HG03135 (cell line): Measurements from ENCODE around the gene STOM.
"Not testable (repeated sequence)": the region's sequence is repeated elsewhere in the genome, so short reads cannot be mapped to it uniquely, and the experiment has no call there.

Source experiments
- ATAC-seq: cut with Tn5 transposase; IDR thresholded peaks from one replicate; pipeline ENCODE4 v1.9.1; 2021; ENCODE audit warnings: mild to moderate bottlenecking, moderate library complexity; ENCODE audit not compliant: unreplicated experiment

Gene STOM

GRCh38 chr9:121369595-121370265 is at the start of gene STOM:
TSS of gene STOM (minus strand) at chr9:121370250. CDS start at chr9:121370187, 63 bp downstream.
- peak; percentile 59 for ATAC-seq

- ATAC-seq: no peak
These were observed 41.9 kb upstream of the STOM start for GRCh38 chr9:121411993-121412392.

- ATAC-seq: no peak
These were observed 35.8 kb upstream of the STOM start for GRCh38 chr9:121405899-121406298.

- ATAC-seq: no peak
These were observed 34.9 kb upstream of the STOM start for GRCh38 chr9:121404906-121405305.

GRCh38 chr9:121399883-121400607 is 30.0 kb upstream of the STOM start:
- ATAC-seq: no peak

- no peak for ATAC-seq
These were observed 29.3 kb upstream of the STOM start for GRCh38 chr9:121399126-121399882.

- ATAC-seq: no peak
These were observed 28.3 kb upstream of the STOM start for GRCh38 chr9:121398374-121398773.

GRCh38 chr9:121397277-121397676 is 27.2 kb upstream of the STOM start:
- ATAC-seq: not testable (repeated sequence)

GRCh38 chr9:121395558-121395957 is 25.5 kb upstream of the STOM start:
- no peak for ATAC-seq

GRCh38 chr9:121394292-121394691 is 24.2 kb upstream of the STOM start:
- no peak for ATAC-seq

GRCh38 chr9:121393318-121393717 is 23.3 kb upstream of the STOM start:
- ATAC-seq: no peak

GRCh38 chr9:121390372-121390771 is 20.3 kb upstream of the STOM start:
- no peak for ATAC-seq

GRCh38 chr9:121388140-121388905 is 18.3 kb upstream of the STOM start:
- no peak for ATAC-seq

- ATAC-seq: no peak
These were observed 16.6 kb upstream of the STOM start for GRCh38 chr9:121386442-121387175.

GRCh38 chr9:121383715-121384114 is 13.7 kb upstream of the STOM start:
- ATAC-seq: no peak

- no peak for ATAC-seq
These were observed 10.8 kb upstream of the STOM start for GRCh38 chr9:121380846-121381245.

GRCh38 chr9:121376214-121376830 is 6.3 kb upstream of the STOM start:
- no peak for ATAC-seq

GRCh38 chr9:121373011-121373729 is 3.1 kb upstream of the STOM start:
- ATAC-seq: no peak
